Astrocyte (in vitro differentiated cells and primary cell): ENCODE results near the gene CKAP4. TPM values are rescaled to one million over a fixed set of nuclear protein-coding genes. Genes with fewer than 3 reads are reported as not detected.

Experiments
- DNase-seq: peaks from one replicate; pipeline ENCODE4 v3.0.0-alpha.2; 2010; ENCODE audit warnings: low read depth
- FAIRE-seq: peaks from 2 replicates; lab custom pipeline; 2011; peaks lifted over from hg19 to GRCh38; lab: Jason Lieb, UNC
- H2AFZ ChIP-seq: 2 replicates; pipeline ENCODE4 v1.6.0; 2012; ENCODE audit warnings: low read depth, low read length, inconsistent platforms
- H3K27ac ChIP-seq: 2 replicates; pipeline ENCODE4 v1.5.1; 2011; ENCODE audit warnings: low read depth, low read length, inconsistent platforms
- H3K27me3 ChIP-seq: 2 replicates; pipeline ENCODE4 v1.6.0; 2011; ENCODE audit warnings: low read length, inconsistent platforms; ENCODE audit not compliant: insufficient read depth
- H3K36me3 ChIP-seq: 2 replicates; pipeline ENCODE4 v1.5.1; 2011; ENCODE audit warnings: low read length, inconsistent platforms; ENCODE audit not compliant: insufficient read depth
- H3K4me1 ChIP-seq: 2 replicates; pipeline ENCODE4 v1.5.1; 2011; ENCODE audit warnings: low read length, inconsistent platforms; ENCODE audit not compliant: insufficient read depth
- H3K4me2 ChIP-seq: 2 replicates; pipeline ENCODE4 v1.6.0; 2012; ENCODE audit warnings: low read length, inconsistent platforms
- H3K4me3 ChIP-seq: 2 replicates; pipeline ENCODE4 v1.5.1; 2011; ENCODE audit warnings: low read depth, mild to moderate bottlenecking, low read length, inconsistent platforms; ENCODE audit not compliant: insufficient read depth
- H3K79me2 ChIP-seq: 2 replicates; pipeline ENCODE4 v1.6.0; 2012; ENCODE audit warnings: mild to moderate bottlenecking, low read length, inconsistent platforms; ENCODE audit not compliant: insufficient read depth
- H3K9ac ChIP-seq: 2 replicates; pipeline ENCODE4 v1.6.0; 2012; ENCODE audit warnings: mild to moderate bottlenecking, low read length, inconsistent platforms
- H3K9me3 ChIP-seq: 2 replicates; pipeline ENCODE4 v1.5.1; 2012; ENCODE audit warnings: low read depth, mild to moderate bottlenecking, low read length, inconsistent platforms; ENCODE audit not compliant: insufficient read depth
- H4K20me1 ChIP-seq: 2 replicates; pipeline ENCODE4 v1.6.0; 2012; ENCODE audit warnings: low read length, inconsistent platforms; ENCODE audit not compliant: insufficient read depth
- H3K27ac Mint-ChIP-seq: one replicate; pipeline ENCODE4 v1.8.0; 2021; ENCODE audit warnings: mild to moderate bottlenecking, mixed read lengths; ENCODE audit not compliant: unreplicated experiment
- H3K27me3 Mint-ChIP-seq: one replicate; pipeline ENCODE4 v1.8.0; 2021; ENCODE audit warnings: low read depth, mixed read lengths; ENCODE audit not compliant: unreplicated experiment
- H3K36me3 Mint-ChIP-seq: one replicate; pipeline ENCODE4 v1.8.0; 2021; ENCODE audit warnings: low read depth, mixed read lengths; ENCODE audit not compliant: unreplicated experiment
- H3K4me1 Mint-ChIP-seq: one replicate; pipeline ENCODE4 v1.8.0; 2021; ENCODE audit warnings: low read depth, mixed read lengths; ENCODE audit not compliant: unreplicated experiment
- H3K4me3 Mint-ChIP-seq: one replicate; pipeline ENCODE4 v1.8.0; 2021; ENCODE audit warnings: mild to moderate bottlenecking, moderate library complexity, mixed read lengths; ENCODE audit not compliant: unreplicated experiment
- H3K9me3 Mint-ChIP-seq: one replicate; pipeline ENCODE4 v1.8.0; 2021; ENCODE audit warnings: mild to moderate bottlenecking, mixed read lengths; ENCODE audit not compliant: unreplicated experiment
- EZH2 ChIP-seq: IDR thresholded peaks from 2 replicates; pipeline ENCODE4 v1.6.1; 2012; ENCODE audit warnings: mild to moderate bottlenecking, low read length, inconsistent platforms; ENCODE audit not compliant: insufficient read depth
- total RNA-seq: library from RNA; stranded (reverse); gene quantifications from 2 replicates; pipeline ENCODE4 v1.2.1, GENCODE V29; 2021
- TF ChIP-seq, protein P1 (sequence below): IDR thresholded peaks from 2 replicates; pipeline ENCODE4 v1.5.1; 2011; ENCODE audit warnings: low read depth, mild to moderate bottlenecking, inconsistent platforms, low read length, moderate library complexity; ENCODE audit not compliant: insufficient read depth

Gene CKAP4
- total RNA-seq, 1 donor from 2014 or later = 324 TPM

DNA sequence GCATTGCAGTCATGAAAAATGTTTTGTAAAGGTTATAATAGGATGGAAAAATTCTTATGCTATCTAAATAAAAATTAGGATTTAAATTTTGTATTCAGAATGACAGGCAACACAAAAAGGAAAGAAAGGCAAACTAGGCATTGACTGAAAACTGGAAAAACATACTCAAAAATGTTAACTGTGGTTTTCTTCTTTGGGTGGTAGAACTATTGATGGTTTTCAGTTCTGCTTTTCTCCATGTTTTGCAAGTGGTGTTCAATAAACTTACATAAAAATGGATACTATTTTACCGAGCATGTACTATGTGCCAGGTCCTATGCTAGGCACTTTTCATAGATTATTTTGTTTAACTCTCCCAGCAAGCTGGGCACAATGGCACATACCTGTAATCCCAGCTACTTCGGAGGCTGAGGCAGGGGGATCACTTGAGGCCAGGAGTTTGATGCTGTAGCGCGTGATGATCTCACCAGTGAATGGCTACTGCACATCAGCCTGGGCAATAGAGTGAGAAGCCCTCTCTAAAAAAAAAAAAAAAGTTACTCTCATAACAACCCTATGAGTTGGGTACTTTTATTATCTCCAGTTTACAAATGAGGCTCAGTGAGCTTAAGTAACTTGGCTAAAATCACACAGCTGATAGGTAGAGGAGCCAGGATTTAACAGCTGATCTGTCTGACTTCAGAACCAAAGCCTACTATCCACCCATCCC is 28.4 kb upstream of the CKAP4 start:
- FAIRE-seq = no peak
- TF ChIP-seq, protein P1, sequence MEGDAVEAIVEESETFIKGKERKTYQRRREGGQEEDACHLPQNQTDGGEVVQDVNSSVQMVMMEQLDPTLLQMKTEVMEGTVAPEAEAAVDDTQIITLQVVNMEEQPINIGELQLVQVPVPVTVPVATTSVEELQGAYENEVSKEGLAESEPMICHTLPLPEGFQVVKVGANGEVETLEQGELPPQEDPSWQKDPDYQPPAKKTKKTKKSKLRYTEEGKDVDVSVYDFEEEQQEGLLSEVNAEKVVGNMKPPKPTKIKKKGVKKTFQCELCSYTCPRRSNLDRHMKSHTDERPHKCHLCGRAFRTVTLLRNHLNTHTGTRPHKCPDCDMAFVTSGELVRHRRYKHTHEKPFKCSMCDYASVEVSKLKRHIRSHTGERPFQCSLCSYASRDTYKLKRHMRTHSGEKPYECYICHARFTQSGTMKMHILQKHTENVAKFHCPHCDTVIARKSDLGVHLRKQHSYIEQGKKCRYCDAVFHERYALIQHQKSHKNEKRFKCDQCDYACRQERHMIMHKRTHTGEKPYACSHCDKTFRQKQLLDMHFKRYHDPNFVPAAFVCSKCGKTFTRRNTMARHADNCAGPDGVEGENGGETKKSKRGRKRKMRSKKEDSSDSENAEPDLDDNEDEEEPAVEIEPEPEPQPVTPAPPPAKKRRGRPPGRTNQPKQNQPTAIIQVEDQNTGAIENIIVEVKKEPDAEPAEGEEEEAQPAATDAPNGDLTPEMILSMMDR = no peak
- TF ChIP-seq EZH2 = no peak

DNA sequence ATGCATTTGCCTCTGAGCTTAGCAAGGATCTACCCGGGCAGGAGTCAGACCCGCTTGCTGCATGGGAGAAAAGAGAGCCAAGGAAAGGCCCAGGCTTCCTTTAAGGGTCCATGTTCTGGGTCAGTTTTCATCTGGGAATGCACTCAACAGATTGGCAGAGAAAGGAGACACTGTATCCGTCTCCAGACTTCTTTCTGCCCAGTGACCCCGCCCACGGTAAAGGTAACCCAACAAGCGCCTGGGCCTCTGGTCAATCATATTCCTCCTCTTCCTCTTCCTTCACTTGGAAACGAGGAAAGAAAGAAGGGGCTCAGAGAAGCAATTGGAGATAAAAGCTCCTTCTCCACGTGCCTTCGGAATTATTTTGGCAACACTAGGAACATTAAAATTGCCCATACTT is 27.6 kb upstream of the CKAP4 start:
- Histone ChIP-seq H3K4me2 (no peak overlapping the region), H3K27me3 (peaks cover 4% of the 10 kb centered on the region), H3K9ac (no peak overlapping the region), H3K36me3 (no peaks in the 10 kb centered on the region), H4K20me1 (no peaks in the 10 kb centered on the region), H3K4me1 (no peaks in the 10 kb centered on the region), H2AFZ (no peak overlapping the region), H3K9me3 (no peaks in the 10 kb centered on the region), H3K4me3 (no peak overlapping the region), H3K27ac (no peak overlapping the region), H3K79me2 (no peaks in the 10 kb centered on the region)
- Mint-ChIP-seq H3K4me3 (no peak overlapping the region), H3K36me3 (no peaks in the 10 kb centered on the region), H3K9me3 (peaks cover 4% of the 10 kb centered on the region), H3K4me1 (peaks cover 4% of the 10 kb centered on the region), H3K27me3 (peaks cover 8% of the 10 kb centered on the region), H3K27ac (no peak overlapping the region)
- DNase-seq (no peak), FAIRE-seq (no peak)
- TF ChIP-seq, protein P1 = no peak
- TF ChIP-seq EZH2 = no peak

More for the DNA sequence above, 28.4 kb upstream of the CKAP4 start:
- H3K27ac Mint-ChIP-seq = no peak overlapping the region
- H3K9me3 ChIP-seq = no peaks in the 10 kb centered on the region
- H3K79me2 ChIP-seq = no peaks in the 10 kb centered on the region
- peaks cover 4% of the 10 kb centered on the region for H3K27me3 ChIP-seq
- H3K36me3 Mint-ChIP-seq = no peaks in the 10 kb centered on the region
- peaks cover 4% of the 10 kb centered on the region for H3K4me1 Mint-ChIP-seq
- no peak overlapping the region for H3K4me2 ChIP-seq
- no peak overlapping the region for H3K27ac ChIP-seq
- H3K4me1 ChIP-seq = no peaks in the 10 kb centered on the region
- H3K4me3 Mint-ChIP-seq = no peak overlapping the region
- peaks cover under 1% of the 10 kb centered on the region for H3K9me3 Mint-ChIP-seq
- no peak overlapping the region for H3K9ac ChIP-seq
- H3K4me3 ChIP-seq = no peak overlapping the region
- no peaks in the 10 kb centered on the region for H3K36me3 ChIP-seq
- no peaks in the 10 kb centered on the region for H4K20me1 ChIP-seq
- peaks cover 5% of the 10 kb centered on the region for H3K27me3 Mint-ChIP-seq
- H2AFZ ChIP-seq = no peak overlapping the region
- DNase-seq = no peak

DNA sequence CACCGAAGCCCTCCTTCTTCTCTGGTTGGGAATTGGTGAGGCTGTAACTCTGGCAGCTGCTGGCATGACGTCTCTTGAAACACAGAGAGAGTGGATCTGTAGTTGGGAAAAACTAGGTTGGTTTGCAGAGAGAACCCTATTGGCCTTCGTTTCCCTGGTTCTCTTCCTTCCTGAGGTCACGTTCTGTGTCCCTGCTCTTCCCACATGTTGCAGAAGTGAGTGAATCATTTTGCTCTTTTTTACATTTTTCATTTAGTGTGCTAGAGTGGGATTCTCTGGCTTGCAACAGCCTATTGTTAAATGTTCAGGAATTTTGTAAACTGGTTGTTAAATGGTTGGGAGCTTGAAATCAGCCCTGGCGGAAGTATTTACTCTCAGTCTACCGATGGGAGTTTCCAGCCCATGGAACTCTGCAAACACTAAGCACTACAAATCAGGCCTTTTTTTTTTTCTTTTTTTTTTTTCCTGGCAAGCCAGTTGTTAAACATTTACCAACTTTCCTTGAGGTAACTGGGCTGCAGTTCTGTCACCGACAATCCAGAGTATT is 26.8 kb upstream of the CKAP4 start:
- Mint-ChIP-seq H3K36me3 (no peaks in the 10 kb centered on the region), H3K4me3 (no peak overlapping the region), H3K27ac (no peak overlapping the region), H3K9me3 (peaks cover 4% of the 10 kb centered on the region), H3K27me3 (peaks cover 14% of the 10 kb centered on the region), H3K4me1 (peaks cover 4% of the 10 kb centered on the region)
- Histone ChIP-seq H3K4me1 (no peaks in the 10 kb centered on the region), H3K4me2 (no peak overlapping the region), H3K79me2 (no peaks in the 10 kb centered on the region), H2AFZ (no peak overlapping the region), H3K4me3 (no peak overlapping the region), H3K27me3 (peaks cover under 1% of the 10 kb centered on the region), H3K27ac (no peak overlapping the region), H3K36me3 (no peaks in the 10 kb centered on the region), H3K9ac (no peak overlapping the region), H3K9me3 (no peaks in the 10 kb centered on the region), H4K20me1 (no peaks in the 10 kb centered on the region)
- DNase-seq (peak; percentile 22), FAIRE-seq (no peak)
- TF ChIP-seq EZH2 = no peak
- TF ChIP-seq, protein P1 = no peak
